Keratinocyte (primary cell): ENCODE results near the gene NTRK1. TPM values are rescaled to one million over a fixed set of nuclear protein-coding genes. Genes with fewer than 3 reads are reported as not detected.

Experiments
- DNase-seq: peaks from one replicate; pipeline ENCODE4 v3.0.0-alpha.2; 2011; ENCODE audit warnings: low read depth, missing footprints, low spot score
- FAIRE-seq: peaks from 2 replicates; lab custom pipeline; 2011; peaks lifted over from hg19 to GRCh38; lab: Jason Lieb, UNC
- H2AFZ ChIP-seq: 2 replicates; pipeline ENCODE4 v1.6.0; 2012; ENCODE audit warnings: low read length, control low read depth, inconsistent platforms; ENCODE audit not compliant: control insufficient read depth
- H3K27ac ChIP-seq: 2 replicates; pipeline ENCODE4 v1.5.1; 2011; ENCODE audit warnings: low read length; ENCODE audit not compliant: control insufficient read depth, insufficient read depth
- H3K27me3 ChIP-seq: 3 replicates; pipeline ENCODE4 v1.6.0; 2011; ENCODE audit warnings: low read length; ENCODE audit not compliant: control insufficient read depth, insufficient read depth; ENCODE audit errors: extremely low read depth
- H3K36me3 ChIP-seq, 2 experiments: 2 replicates in 1 of 2; 3 replicates in 1 of 2; pipeline ENCODE4 v1.5.1; 2011; ENCODE audit warnings: low read length in 2 of 2, mild to moderate bottlenecking in 1 of 2; ENCODE audit not compliant: control insufficient read depth in 2 of 2, insufficient read depth in 2 of 2; ENCODE audit errors: extremely low read depth in 1 of 2
- H3K4me1 ChIP-seq: 3 replicates; pipeline ENCODE4 v1.5.1; 2011; ENCODE audit warnings: low read length; ENCODE audit not compliant: control insufficient read depth, insufficient read depth; ENCODE audit errors: extremely low read depth
- H3K4me2 ChIP-seq: 3 replicates; pipeline ENCODE4 v1.6.0; 2011; ENCODE audit warnings: low read depth, low read length; ENCODE audit not compliant: control insufficient read depth, insufficient read depth; ENCODE audit errors: extremely low read depth
- H3K4me3 ChIP-seq, 3 experiments: fragments of 200-600 bp in 1 of 3; sonication (generic) in 1 of 3; 2 replicates in 2 of 3; 3 replicates in 1 of 3; pipeline ENCODE4 v1.5.1; 2011 to 2016; ENCODE audit warnings: low read length in 3 of 3, mild to moderate bottlenecking in 3 of 3, control low read depth in 2 of 3, inconsistent platforms in 1 of 3, low read depth in 1 of 3, mixed read lengths in 1 of 3, mixed run types in 1 of 3, moderate library complexity in 1 of 3; ENCODE audit not compliant: control insufficient read depth in 2 of 3, insufficient read depth in 2 of 3; ENCODE audit errors: extremely low read depth in 1 of 3
- H3K79me2 ChIP-seq: 2 replicates; pipeline ENCODE4 v1.6.0; 2012; ENCODE audit warnings: low read length; ENCODE audit not compliant: control insufficient read depth, insufficient read depth
- H3K9ac ChIP-seq: 3 replicates; pipeline ENCODE4 v1.6.0; 2011; ENCODE audit warnings: low read length; ENCODE audit not compliant: control insufficient read depth, insufficient read depth; ENCODE audit errors: extremely low read depth
- H3K9me1 ChIP-seq: 3 replicates; pipeline ENCODE4 v1.6.0; 2011; ENCODE audit warnings: low read length; ENCODE audit not compliant: control insufficient read depth, insufficient read depth; ENCODE audit errors: extremely low read depth
- H3K9me3 ChIP-seq: 2 replicates; pipeline ENCODE4 v1.5.1; 2012; ENCODE audit warnings: low read depth, low read length; ENCODE audit not compliant: control insufficient read depth
- H4K20me1 ChIP-seq: 3 replicates; pipeline ENCODE4 v1.6.0; 2011; ENCODE audit warnings: low read length; ENCODE audit not compliant: control insufficient read depth, insufficient read depth; ENCODE audit errors: extremely low read depth
- CTCF ChIP-seq, 3 experiments: IDR thresholded peaks in 1 of 3; conservative IDR thresholded peaks in 1 of 3; optimal IDR thresholded peaks in 1 of 3; 2 replicates in 2 of 3; 3 replicates in 1 of 3; pipeline versions ENCODE3 to v1.5.1; 2011; ENCODE audit warnings: low read length in 3 of 3, mild to moderate bottlenecking in 3 of 3, moderate library complexity in 2 of 3, control low read depth in 1 of 3, inconsistent platforms in 1 of 3; ENCODE audit not compliant: insufficient read depth in 2 of 3; ENCODE audit errors: extremely low read depth in 1 of 3
- EZH2 ChIP-seq: IDR thresholded peaks from one replicate; pipeline ENCODE4 v1.6.1; 2012; ENCODE audit warnings: inconsistent platforms, mild to moderate bottlenecking, low read length, moderate library complexity
- dilution Hi-C: fragments of 300-500 bp; cut with MboI; formaldehyde crosslinking; loops from one replicate; pipeline ENCODE4 v1.7.0; 2020; ENCODE audit warnings: low sequenced_read_pairs; ENCODE audit not compliant: extremely low pct_ligation_motif_present
- polyA plus RNA-seq, 5 experiments: library from polyadenylated mRNA; depleted of rRNA in 3 of 5; stranded (reverse) in 3 of 5; stranded (forward) in 1 of 5; unstranded in 1 of 5; fragments of >200 nt; gene quantifications; 1 replicate in 1 of 5; 2 replicates in 3 of 5; 3 replicates in 1 of 5; pipeline versions ENCODE4 v1.2.1 to v1.2.3, GENCODE V29; 2011 to 2012; ENCODE audit warnings: missing spikeins in 2 of 5, low read depth in 1 of 5, low replicate concordance in 1 of 5

Gene NTRK1
- polyA plus RNA-seq, 1 donor (not counting 4 experiments of a cell fraction or from before 2014, with no cell fraction given): 0.03 TPM

GRCh38 chr1:156822680-156823079 lies 38.0 kb upstream of the NTRK1 start:
- H3K9me3 ChIP-seq: no peaks in the 10 kb centered on the region
- FAIRE-seq (no peak), DNase-seq (no peak)
- no peak overlapping the region for H3K27ac ChIP-seq
- no peak overlapping the region for H3K4me3 ChIP-seq
- H3K4me1 ChIP-seq: peaks cover 7% of the 10 kb centered on the region
- H3K9ac ChIP-seq: no peak overlapping the region
- dilution Hi-C loops: no loop called here
- H3K36me3 ChIP-seq: no peaks in the 10 kb centered on the region
- H4K20me1 ChIP-seq: no peaks in the 10 kb centered on the region
- H3K27me3 ChIP-seq: no peaks in the 10 kb centered on the region
- TF ChIP-seq CTCF (optimal IDR thresholded peaks at IDR 0.05 in 1 of 3, IDR thresholded peaks at IDR 0.05 in 1 of 3, conservative IDR thresholded peaks at IDR 0.05 in 1 of 3; ENCODE audit: extremely low read depth in 1 of 3, insufficient read depth in 2 of 3, low read length in 3 of 3) (no peak), EZH2 (no peak)
- H3K9me1 ChIP-seq: no peaks in the 10 kb centered on the region
- H3K4me2 ChIP-seq: no peak overlapping the region
- no peak overlapping the region for H2AFZ ChIP-seq
- no peaks in the 10 kb centered on the region for H3K79me2 ChIP-seq

- Histone ChIP-seq H4K20me1 (no peaks in the 10 kb centered on the region), H3K27me3 (no peaks in the 10 kb centered on the region), H3K9ac (no peak overlapping the region), H3K4me3 (no peak overlapping the region), H3K4me2 (no peak overlapping the region), H3K9me3 (no peaks in the 10 kb centered on the region), H3K36me3 (no peaks in the 10 kb centered on the region), H2AFZ (no peak overlapping the region), H3K27ac (no peak overlapping the region), H3K9me1 (no peaks in the 10 kb centered on the region), H3K4me1 (peaks cover 7% of the 10 kb centered on the region), H3K79me2 (no peaks in the 10 kb centered on the region)
- TF ChIP-seq CTCF (optimal IDR thresholded peaks at IDR 0.05 in 1 of 3, IDR thresholded peaks at IDR 0.05 in 1 of 3, conservative IDR thresholded peaks at IDR 0.05 in 1 of 3; ENCODE audit: extremely low read depth in 1 of 3, insufficient read depth in 2 of 3, low read length in 3 of 3): no peak
- TF ChIP-seq EZH2: no peak
- FAIRE-seq (no peak), DNase-seq (no peak)
- dilution Hi-C loops: no loop called here
These were observed 37.4 kb upstream of the NTRK1 start for GRCh38 chr1:156823210-156823790.
